Inferior parietal cortex (tissue), 1 donor: ENCODE data around the gene MAP4K4.

Experiments
- DNase-seq: peaks from one replicate; pipeline ENCODE4 v3.0.0-alpha.2; 2016; ENCODE audit errors: extremely low spot score

Gene MAP4K4

GRCh38 chr2:101722864-101723263, 25.4 kb downstream of the MAP4K4 start:
- no peak for DNase-seq

GRCh38 chr2:101723371-101724124, 26.0 kb downstream of the MAP4K4 start:
- DNase-seq: no peak

GRCh38 chr2:101724125-101724474, 26.6 kb downstream of the MAP4K4 start:
- no peak for DNase-seq

GRCh38 chr2:101725038-101725437, 27.5 kb downstream of the MAP4K4 start:
- DNase-seq: no peak

GRCh38 chr2:101725515-101726192, 28.1 kb downstream of the MAP4K4 start:
- DNase-seq: no peak

GRCh38 chr2:101728865-101729264, 31.4 kb downstream of the MAP4K4 start:
- DNase-seq: no peak

GRCh38 chr2:101729521-101730190, 32.1 kb downstream of the MAP4K4 start:
- no peak for DNase-seq

GRCh38 chr2:101731221-101732054, 33.9 kb downstream of the MAP4K4 start:
- DNase-seq: no peak

- no peak for DNase-seq
Observed at GRCh38 chr2:101732199-101732598, 34.7 kb downstream of the MAP4K4 start.

GRCh38 chr2:101732773-101733256, 35.3 kb downstream of the MAP4K4 start:
- no peak for DNase-seq

- DNase-seq: no peak
Observed at GRCh38 chr2:101733257-101733993, 35.9 kb downstream of the MAP4K4 start.

- no peak for DNase-seq
Observed at GRCh38 chr2:101734505-101735165, 37.1 kb downstream of the MAP4K4 start.

GRCh38 chr2:101735166-101735533, 37.6 kb downstream of the MAP4K4 start:
- DNase-seq: no peak

- no peak for DNase-seq
Observed at GRCh38 chr2:101736233-101736632, 38.7 kb downstream of the MAP4K4 start.

- no peak for DNase-seq
Observed at GRCh38 chr2:101736861-101737291, 39.4 kb downstream of the MAP4K4 start.

- DNase-seq: no peak
Observed at GRCh38 chr2:101737478-101738255, 40.2 kb downstream of the MAP4K4 start.

- DNase-seq: no peak
Observed at GRCh38 chr2:101738649-101739048, 41.1 kb downstream of the MAP4K4 start.

- no peak for DNase-seq
Observed at GRCh38 chr2:101740555-101740964, 43.1 kb downstream of the MAP4K4 start.

- DNase-seq: no peak
Observed at GRCh38 chr2:101741775-101742520, 44.4 kb downstream of the MAP4K4 start.
